Thoracic aorta (tissue), 2 donors: ENCODE measurements around the gene GATAD2A. TPM values are rescaled to one million over a fixed set of nuclear protein-coding genes. Genes with fewer than 3 reads are reported as not detected.

Experiments used
- ATAC-seq: fragments of 150-250 bp; one replicate; pipeline ENCODE4 v1.8.0; 2017; ENCODE audit warnings: low read depth; ENCODE audit not compliant: insufficient number of reproducible peaks, low FRiP score
- DNase-seq: peaks from one replicate; pipeline ENCODE4 v3.0.0-alpha.2; 2020; ENCODE audit warnings: low spot score
- H3K27ac ChIP-seq, 2 donors: fragments of 200-600 bp; sonication (generic); 1 replicate in 1 of 2; 2 replicates in 1 of 2; pipeline ENCODE4 v1.5.1; 2016; ENCODE audit warnings: mild to moderate bottlenecking in 2 of 2, moderate library complexity in 2 of 2
- H3K27me3 ChIP-seq: fragments of 200-600 bp; sonication (generic); replicated peaks from 2 replicates; pipeline ENCODE4 v1.6.0; 2016; ENCODE audit warnings: mild to moderate bottlenecking; ENCODE audit not compliant: insufficient read depth
- H3K36me3 ChIP-seq: fragments of 200-600 bp; sonication (generic); one replicate; pipeline ENCODE4 v1.5.1; 2016
- H3K4me1 ChIP-seq, 2 donors: fragments of 200-600 bp; sonication (generic); 1 replicate in 1 of 2; 2 replicates in 1 of 2; pipeline versions ENCODE4 v1.5.1 to v1.6.0; 2016; ENCODE audit warnings: low read depth in 2 of 2, mild to moderate bottlenecking in 1 of 2; ENCODE audit not compliant: control insufficient read depth in 1 of 2
- H3K4me3 ChIP-seq: fragments of 200-600 bp; sonication (generic); 2 replicates; pipeline ENCODE4 v1.5.1; 2016; ENCODE audit warnings: mild to moderate bottlenecking
- H3K9me3 ChIP-seq: fragments of 200-600 bp; sonication (generic); 2 replicates; pipeline ENCODE4 v1.5.1; 2016
- CTCF ChIP-seq: fragments of 200-600 bp; sonication (generic); IDR thresholded peaks from one replicate; pipeline ENCODE4 v1.5.1; 2019; ENCODE audit warnings: antibody characterized with exemption
- total RNA-seq, 2 donors: library from RNA; depleted of rRNA; stranded (reverse); fragments of >200 nt; gene quantifications; one replicate each; pipeline versions ENCODE4 v1.1.0 to v1.2.3, GENCODE V29; 2016

The GATAD2A gene
- total RNA-seq, 2 donors from 2014 or later, result 55.9 to 79.1 TPM

DNA sequence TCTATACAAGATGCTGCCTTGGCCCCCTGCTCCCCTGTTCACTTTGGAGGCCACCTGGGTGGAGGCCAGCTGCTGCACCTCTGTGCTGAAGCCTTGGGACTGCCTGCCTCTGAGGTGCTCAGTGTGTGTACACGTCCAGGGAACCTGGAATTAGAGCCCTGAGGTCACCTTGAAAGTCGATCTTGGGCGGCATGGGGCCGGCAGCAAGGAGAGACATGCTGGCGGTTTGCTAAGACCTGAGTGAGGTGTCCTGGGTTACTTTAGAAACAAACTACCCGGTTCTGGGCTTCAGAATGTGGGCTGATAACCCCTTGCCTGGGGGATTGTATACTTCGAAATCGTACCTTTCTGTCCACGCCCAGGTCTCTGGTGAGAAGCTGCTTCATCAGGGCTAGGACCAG lies 84.3 kb downstream of the GATAD2A start:
- Histone ChIP-seq H3K27ac (peak overlapping the region; percentile 90 to 93), H3K9me3 (no peaks in the 10 kb centered on the region), H3K4me1 (peaks cover 23 to 36% of the 10 kb centered on the region in 2 donors), H3K36me3 (peaks cover 22% of the 10 kb centered on the region), H3K27me3 (no peaks in the 10 kb centered on the region), H3K4me3 (peak overlapping the region; percentile 56)
- ATAC-seq, result no peak
- no peak for TF ChIP-seq CTCF
- no peak for DNase-seq

DNA sequence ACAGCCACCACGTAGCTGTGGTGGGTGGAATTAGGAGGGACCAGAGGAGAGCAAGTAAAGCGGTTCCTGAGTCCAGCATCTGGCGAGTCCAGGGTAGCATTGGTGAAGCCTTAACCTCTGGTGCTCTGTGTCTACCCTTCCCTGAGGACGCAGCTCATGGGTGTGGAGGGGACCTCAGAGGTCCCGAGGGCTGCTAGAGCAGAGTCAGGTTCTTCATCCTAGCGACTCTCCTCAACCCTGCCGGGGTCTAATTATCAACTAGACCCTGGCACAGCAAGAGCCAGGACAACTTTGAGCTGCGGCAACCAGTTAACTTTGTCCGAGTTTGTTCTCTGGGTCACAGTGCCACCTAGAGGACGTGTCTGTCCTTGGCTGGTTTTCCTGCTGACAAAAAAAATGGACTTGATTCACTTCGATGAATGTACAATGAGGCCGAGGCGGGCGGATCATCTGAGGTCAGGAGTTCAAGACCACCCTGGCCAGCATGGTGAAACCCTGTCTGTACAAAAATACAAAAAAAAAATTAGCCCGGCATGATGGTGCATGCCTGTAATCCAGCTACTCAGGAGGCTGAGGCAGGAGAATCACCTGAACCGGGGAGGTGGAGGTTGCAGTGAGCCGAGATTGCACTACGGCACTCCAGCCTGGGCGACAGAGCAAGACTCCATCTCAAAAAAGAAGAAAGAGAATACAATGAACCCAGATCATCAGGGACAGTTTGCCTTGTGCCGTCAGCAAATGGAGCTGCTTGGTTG lies 84.9 kb downstream of the GATAD2A start:
- Histone ChIP-seq H3K9me3 (no peaks in the 10 kb centered on the region), H3K36me3 (peaks cover 22% of the 10 kb centered on the region), H3K27ac (peak overlapping the region; percentile 90 to 93), H3K27me3 (no peaks in the 10 kb centered on the region), H3K4me3 (peak overlapping the region; percentile 56), H3K4me1 (peaks cover 23 to 32% of the 10 kb centered on the region in 2 donors)
- ATAC-seq (peak; percentile 68), DNase-seq (peak; percentile 50)
- peak; percentile 82 for TF ChIP-seq CTCF

DNA sequence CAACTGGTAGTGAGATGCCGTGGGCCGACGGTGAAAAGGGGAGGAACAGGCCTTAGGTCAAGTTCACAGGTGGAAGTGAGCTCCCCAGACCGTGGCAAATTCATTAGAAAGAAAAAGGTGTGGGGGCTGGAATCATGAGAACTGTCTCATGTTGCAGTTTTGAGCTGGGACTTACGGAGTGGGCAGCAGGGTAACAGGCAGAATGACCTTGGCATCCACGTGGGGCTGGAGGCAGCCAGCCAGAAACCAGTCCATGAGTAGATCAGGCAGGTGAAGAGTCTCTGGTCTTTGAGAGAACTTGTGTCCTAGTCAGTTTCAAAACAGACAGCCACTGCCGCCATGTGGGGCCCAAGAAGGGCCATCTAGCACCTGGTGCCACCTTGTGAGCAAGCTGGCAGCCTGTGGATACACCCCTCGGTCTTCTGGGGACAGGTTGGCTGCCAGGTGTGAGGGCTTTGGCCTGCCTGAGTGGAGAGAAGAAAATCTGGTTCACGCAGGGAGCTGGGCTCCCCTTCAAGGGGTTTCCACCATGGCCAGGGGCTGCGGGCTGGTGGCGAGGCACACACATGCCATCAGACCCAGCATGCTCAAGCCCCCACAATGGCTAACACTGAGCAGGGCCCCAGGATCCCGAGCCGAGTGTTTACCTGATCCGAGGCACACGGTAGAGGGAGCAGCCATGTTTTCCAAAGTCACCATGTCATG lies 86.0 kb downstream of the GATAD2A start:
- ATAC-seq (no peak), DNase-seq (no peak)
- Histone ChIP-seq H3K4me3 (no peak overlapping the region), H3K4me1 (peaks cover 23 to 32% of the 10 kb centered on the region in 2 donors), H3K36me3 (peaks cover 31% of the 10 kb centered on the region), H3K9me3 (no peaks in the 10 kb centered on the region), H3K27me3 (no peaks in the 10 kb centered on the region), H3K27ac (no peak overlapping the region)
- no peak for TF ChIP-seq CTCF

- H3K27ac ChIP-seq, result no peak overlapping the region
- no peak for TF ChIP-seq CTCF
- H3K4me1 ChIP-seq, result peaks cover 23 to 32% of the 10 kb centered on the region in 2 donors
- no peaks in the 10 kb centered on the region for H3K27me3 ChIP-seq
- DNase-seq, result no peak
- ATAC-seq, result no peak
- H3K9me3 ChIP-seq, result no peaks in the 10 kb centered on the region
- peaks cover 36% of the 10 kb centered on the region for H3K36me3 ChIP-seq
- no peak overlapping the region for H3K4me3 ChIP-seq
These were observed 86.6 kb downstream of the GATAD2A start for GRCh38 chr19:19492026-19492610.
